NK-92 (cell line): Measurements from ENCODE around the gene CENPU.
"Not testable (repeated sequence)": the region's sequence is repeated elsewhere in the genome, so short reads cannot be mapped to it uniquely, and the experiment has no call there.

Experiments
- DNase-seq: peaks from one replicate; lab custom pipeline; 2025; ENCODE audit not compliant: unreplicated experiment; lab: John Stamatoyannopoulos, UW

CENPU gene

GRCh38 chr4:184668511-184669114 lies 65.3 kb downstream of the CENPU start:
- no peak for DNase-seq

DNA sequence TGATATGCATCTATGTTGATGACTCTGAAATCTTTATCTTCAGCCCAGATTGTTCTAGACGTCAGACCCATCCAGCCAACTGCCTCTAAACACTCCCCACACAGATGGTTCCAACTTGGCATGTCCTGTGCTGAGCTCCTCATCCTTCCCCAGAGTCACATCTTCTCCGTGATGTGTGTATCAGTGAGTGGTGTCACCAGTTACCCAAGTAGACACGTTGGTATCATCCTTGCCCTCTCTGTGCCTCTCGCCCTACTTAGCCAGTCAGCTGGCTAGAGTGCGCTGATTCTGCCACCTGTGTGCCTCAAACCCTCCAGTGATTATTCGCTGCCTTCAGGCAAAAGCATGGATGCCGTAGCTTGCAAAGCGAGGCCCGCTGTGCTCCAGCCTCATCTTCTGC lies 65.8 kb downstream of the CENPU start:
- DNase-seq, result no peak

GRCh38 chr4:184666670-184667069 lies 67.2 kb downstream of the CENPU start:
- no peak for DNase-seq

GRCh38 chr4:184664445-184665210 lies 69.3 kb downstream of the CENPU start:
- DNase-seq, result no peak

GRCh38 chr4:184662236-184662635 lies 71.7 kb downstream of the CENPU start:
- DNase-seq, result no peak

DNA sequence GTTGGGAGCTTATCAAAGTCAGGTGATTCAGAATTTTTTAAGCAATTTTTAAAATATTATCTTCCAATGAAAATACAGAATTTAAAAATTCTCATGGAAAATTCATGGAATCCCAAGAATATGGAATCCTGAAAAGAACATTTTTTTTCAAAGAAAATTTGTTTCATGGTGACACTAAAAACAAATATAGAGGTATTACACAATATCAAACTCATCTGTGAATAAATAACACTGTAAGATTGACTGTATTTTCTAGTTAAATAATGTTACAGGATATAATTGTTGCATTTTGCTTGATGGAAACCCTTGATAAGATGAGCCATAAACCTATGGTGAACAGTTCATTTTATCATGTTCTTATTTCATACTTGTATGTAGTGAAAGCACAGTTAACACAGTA lies 72.9 kb downstream of the CENPU start:
- no peak for DNase-seq

DNA sequence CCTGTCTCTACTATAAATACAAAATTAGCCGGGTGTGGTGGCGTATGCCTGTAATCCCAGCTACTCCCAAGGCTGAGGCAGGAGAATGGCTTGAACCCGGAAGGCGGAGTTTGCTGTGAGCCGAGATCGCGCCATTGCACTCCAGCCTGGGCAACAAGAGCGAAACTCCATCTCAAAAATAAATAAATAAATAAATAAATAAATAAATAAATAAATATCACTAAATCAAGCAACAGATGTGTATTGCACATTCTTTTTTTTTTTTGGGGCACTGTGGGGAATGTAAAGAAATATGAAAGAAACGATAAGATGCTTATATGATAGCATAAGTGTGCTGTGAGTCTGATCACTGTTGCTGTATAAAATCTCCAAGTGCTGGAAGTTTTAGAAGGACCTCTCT lies 76.1 kb downstream of the CENPU start:
- not testable (repeated sequence) for DNase-seq

GRCh38 chr4:184657144-184657543 lies 76.8 kb downstream of the CENPU start:
- DNase-seq, result no peak

DNA sequence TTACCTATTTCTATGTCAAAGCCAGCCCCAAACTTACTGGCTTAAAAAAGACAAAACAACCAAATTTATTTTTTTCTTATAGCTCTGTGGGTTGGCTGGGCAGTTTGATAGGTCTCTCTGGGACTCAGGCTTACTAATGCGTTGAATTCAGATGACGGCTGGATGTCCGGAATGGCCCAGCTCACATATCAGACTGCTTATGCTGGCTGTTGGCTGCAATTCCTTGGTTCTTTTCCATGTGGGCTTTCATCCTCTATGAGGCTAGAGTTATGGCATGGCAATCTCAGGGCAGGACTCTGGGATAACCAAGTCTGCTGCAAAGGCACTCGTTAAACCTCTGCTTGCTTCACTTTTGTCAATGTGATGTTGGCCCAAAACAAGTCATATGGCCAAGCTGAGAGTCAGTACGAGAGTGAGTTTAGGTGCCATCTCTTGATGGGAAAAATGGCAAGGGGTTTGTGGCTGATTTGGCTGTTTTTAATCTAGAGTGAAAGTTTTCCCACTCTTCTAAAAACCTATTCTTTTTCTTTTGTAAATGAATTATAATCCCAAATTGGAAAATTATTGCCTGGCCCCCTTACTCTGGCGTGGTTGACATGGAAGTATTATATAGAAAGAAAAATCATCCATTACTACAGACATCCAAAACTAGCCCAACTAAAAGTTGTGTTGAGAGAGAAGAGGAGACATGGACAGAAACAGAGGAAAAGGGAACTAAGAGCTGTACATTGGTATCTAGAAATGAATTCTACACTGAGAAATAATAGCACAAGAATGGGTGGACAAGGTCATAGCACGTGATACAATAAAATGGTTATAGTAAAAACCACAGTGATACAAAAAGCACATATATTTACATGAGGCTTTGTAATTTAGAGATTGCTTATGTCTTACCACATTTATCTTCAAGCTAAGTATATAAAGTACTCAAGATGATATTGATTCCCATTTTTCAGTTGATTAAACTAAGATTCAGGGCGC lies 77.7 kb downstream of the CENPU start:
- no peak for DNase-seq

DNA sequence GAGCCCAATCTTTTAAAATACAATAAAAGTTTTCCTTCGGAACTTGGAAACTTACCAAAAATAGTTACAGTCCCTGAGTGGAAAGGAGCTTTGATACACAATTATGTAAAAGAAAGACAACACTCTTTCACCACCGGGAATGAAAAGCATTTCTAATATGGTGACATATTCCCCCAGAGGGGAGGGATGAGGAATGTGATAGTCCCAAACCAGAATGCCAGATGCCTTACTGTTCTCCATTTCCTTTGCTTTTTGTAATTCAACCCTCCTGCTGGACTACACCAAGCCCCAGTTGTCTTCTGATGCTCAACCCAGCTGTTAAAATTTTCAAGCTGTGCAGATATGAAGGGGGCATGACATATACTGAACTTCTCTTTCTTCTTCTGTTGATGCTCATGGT lies 80.2 kb downstream of the CENPU start:
- DNase-seq, result no peak

DNA sequence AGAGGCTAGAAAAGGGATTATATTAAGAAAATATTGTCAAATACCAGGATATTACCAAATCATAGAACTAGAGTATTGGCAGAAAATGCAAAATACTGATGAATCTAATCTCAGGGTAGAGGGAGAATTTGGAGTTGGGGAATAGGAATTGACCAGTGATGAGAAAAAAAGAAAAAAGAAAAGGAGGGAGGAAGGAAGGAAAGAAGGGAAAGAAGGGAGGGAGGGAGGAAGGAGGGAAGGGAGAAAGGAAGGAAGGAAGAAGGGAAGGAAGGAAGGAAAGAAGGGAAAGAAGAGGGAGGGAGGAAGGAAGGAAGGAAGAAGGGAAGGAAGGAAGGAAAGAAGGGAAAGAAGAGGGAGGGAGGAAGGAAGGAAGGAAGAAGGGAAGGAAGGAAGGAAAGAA lies 81.2 kb downstream of the CENPU start:
- not testable (repeated sequence) for DNase-seq

GRCh38 chr4:184651899-184652298 lies 82.0 kb downstream of the CENPU start:
- DNase-seq, result no peak

- no peak for DNase-seq
Observed at GRCh38 chr4:184649971-184650855, 83.7 kb downstream of the CENPU start.

GRCh38 chr4:184649026-184649970 lies 84.6 kb downstream of the CENPU start, which contains the start of the genes CASP3 and PRIMPOL:
Gene CASP3, minus strand, starts transcription at chr4:184649447. Its CDS starts 10,994 bp downstream, at chr4:184638453.
Gene PRIMPOL, plus strand, starts transcription at chr4:184649738. Its CDS starts 7,403 bp downstream, at chr4:184657141.
- DNase-seq, result peak; percentile 62

DNA sequence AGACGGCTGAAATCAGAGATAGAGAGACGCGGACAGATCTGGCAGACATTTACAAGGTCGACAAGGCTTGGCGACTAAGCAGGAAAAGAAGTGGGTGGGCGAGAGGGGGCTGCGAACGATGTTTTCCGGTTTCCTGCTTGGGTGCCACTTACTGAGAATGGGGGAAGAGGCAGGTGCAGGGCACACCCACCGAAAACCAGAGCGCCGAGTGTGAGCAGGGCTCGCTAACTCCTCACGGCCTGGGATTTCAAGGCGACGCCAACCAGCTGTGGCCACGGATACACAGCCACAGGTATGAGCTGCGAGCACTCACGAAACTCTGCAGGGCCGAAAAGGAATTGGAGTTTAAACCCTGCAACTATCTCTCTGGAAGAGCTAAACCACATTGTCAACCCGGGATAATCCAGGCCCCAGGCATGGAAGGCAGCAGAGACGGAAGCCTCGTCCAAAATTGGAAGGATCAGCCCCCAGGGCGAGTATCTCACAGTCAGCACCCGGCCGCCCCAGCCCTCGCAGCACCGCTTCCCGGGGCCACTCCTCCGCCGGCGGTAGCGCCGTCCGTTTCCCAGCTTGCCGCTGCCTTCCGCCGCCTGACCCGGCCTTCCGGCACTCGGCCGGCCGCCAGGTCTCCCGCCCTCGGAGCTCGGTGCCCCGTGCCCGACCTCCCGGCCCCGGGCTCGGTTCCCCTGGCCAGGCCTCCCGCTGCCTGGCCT lies 85.4 kb downstream of the CENPU start:
- DNase-seq, result no peak

DNA sequence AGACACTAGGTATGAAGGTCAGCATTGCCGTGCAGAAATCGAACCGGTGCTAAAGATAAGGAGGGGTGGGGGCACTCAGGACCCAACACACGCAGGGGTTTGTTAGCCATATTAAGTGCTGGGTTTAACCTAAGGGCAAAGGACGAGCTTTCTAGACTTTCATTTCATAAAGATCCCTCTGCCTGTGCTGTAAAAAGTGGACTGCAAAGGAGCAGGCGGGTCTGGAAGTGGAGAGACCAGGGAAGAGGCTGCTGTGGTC lies 85.9 kb downstream of the CENPU start:
- no peak for DNase-seq

DNA sequence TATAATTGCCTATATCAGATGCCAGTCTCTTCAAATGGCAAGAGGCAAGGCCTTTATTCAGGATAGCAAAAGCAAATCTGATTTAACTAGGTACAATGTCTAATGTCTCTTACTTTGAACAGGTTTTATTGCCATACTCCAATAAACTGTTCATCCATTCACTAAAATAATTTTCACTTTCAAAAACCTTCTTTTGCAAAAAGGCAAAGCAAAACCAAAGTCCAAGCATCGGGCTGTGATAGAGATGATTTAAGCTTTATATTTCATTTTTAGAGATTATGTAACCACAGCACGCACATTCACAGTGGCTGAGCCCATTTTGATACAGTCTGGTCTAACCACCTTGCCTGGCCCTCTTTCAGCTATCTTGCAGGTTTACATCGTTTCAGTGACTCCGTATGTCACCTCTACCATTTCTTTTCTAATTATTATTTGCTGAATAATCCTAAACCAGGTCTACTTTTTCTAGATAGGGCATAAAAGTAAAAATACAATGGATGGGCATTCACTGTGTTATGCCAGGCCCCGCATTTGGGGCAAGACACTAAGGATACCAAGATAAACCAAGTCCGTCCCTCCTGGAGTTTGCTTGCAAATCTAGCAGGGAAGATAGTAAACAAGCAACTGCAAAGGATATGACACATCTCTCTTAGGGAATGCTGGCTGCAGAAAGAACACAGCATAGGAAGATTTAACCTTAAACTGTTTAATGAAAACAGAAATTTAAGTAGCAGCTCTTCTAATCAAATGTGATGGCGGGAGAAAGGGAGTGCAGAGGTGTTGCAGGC lies 86.4 kb downstream of the CENPU start:
- DNase-seq, result no peak
